Erythroblast (primary cell): Measurements from ENCODE around the gene TPO.

Source experiments
- GATA1 ChIP-seq: IDR thresholded peaks from 2 replicates; pipeline ENCODE4 v1.6.1; 2011; ENCODE audit warnings: low read depth, mild to moderate bottlenecking, control low read depth, low read length, moderate library complexity
- POLR2A ChIP-seq: IDR thresholded peaks from 2 replicates; pipeline ENCODE4 v1.6.1; 2011; ENCODE audit warnings: mild to moderate bottlenecking, low read length

GRCh38 chr2:1556776-1557466, 143.7 kb downstream of the TPO start:
- TF ChIP-seq POLR2A: no peak
- TF ChIP-seq GATA1: no peak
